Hepatocyte (in vitro differentiated cells): Measurements from ENCODE around the gene CCL1.

Source experiments
- EZH2phosphoT487 ChIP-seq: fragments of 200-600 bp; sonication (generic); IDR thresholded peaks from one replicate; pipeline ENCODE4 v1.6.1; 2018; ENCODE audit warnings: antibody characterized with exemption, mild to moderate bottlenecking, low read depth, moderate library complexity; ENCODE audit not compliant: unreplicated experiment, severe bottlenecking
- TF ChIP-seq, protein P1 (sequence below): fragments of 200-600 bp; sonication (generic); IDR thresholded peaks from 2 replicates; pipeline ENCODE4 v1.5.1; 2016; ENCODE audit warnings: antibody characterized with exemption, mild to moderate bottlenecking; ENCODE audit not compliant: poor library complexity

DNA sequence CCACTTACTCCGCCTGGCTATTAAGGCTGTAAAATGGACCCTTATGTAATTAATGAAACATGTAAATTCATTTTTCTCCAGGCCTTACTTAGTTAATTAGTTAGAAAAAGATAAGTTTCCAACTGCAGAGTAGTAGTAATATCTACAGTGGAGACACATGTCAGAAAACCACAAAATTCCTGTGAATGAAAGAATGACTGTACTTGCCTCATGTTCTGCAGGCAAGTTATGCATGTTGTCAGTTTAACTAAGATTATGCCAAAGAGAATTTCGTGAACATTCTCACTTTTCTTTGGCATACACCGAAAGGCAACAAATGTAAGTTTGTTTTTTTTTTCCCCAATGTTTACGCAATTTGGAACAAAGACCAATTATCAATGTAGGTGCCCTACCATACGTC lies 16.8 kb upstream of the CCL1 start:
- no peak for TF ChIP-seq EZH2phosphoT487
- TF ChIP-seq, protein P1, sequence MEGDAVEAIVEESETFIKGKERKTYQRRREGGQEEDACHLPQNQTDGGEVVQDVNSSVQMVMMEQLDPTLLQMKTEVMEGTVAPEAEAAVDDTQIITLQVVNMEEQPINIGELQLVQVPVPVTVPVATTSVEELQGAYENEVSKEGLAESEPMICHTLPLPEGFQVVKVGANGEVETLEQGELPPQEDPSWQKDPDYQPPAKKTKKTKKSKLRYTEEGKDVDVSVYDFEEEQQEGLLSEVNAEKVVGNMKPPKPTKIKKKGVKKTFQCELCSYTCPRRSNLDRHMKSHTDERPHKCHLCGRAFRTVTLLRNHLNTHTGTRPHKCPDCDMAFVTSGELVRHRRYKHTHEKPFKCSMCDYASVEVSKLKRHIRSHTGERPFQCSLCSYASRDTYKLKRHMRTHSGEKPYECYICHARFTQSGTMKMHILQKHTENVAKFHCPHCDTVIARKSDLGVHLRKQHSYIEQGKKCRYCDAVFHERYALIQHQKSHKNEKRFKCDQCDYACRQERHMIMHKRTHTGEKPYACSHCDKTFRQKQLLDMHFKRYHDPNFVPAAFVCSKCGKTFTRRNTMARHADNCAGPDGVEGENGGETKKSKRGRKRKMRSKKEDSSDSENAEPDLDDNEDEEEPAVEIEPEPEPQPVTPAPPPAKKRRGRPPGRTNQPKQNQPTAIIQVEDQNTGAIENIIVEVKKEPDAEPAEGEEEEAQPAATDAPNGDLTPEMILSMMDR = no peak
